Inflammatory macrophage treated with lipopolysaccharide for 1 hour (primary cell): ENCODE measurements around the gene ELF1.
"Not testable (repeated sequence)": the region's sequence is repeated elsewhere in the genome, so short reads cannot be mapped to it uniquely, and the experiment has no call there.

Source experiments
- DNase-seq, 2 donors: peaks; one replicate each; pipeline ENCODE4 v3.0.0-alpha.2; 2020 to 2022

Gene ELF1

GRCh38 chr13:41040584-41041334, 21.6 kb upstream of the ELF1 start:
- no peak for DNase-seq

- no peak for DNase-seq
These were observed 20.6 kb upstream of the ELF1 start for GRCh38 chr13:41039746-41040145.

- DNase-seq, result not testable (repeated sequence)
These were observed 17.4 kb upstream of the ELF1 start for GRCh38 chr13:41036557-41036956.

- DNase-seq, result peak in 1 of 2 donors; percentile 64
These were observed 15.8 kb upstream of the ELF1 start for GRCh38 chr13:41034881-41035280.

GRCh38 chr13:41034382-41034781, 15.3 kb upstream of the ELF1 start:
- no peak for DNase-seq

GRCh38 chr13:41032691-41033376, 13.7 kb upstream of the ELF1 start:
- peak; percentile 60 to 74 for DNase-seq

GRCh38 chr13:41029629-41030028, 10.5 kb upstream of the ELF1 start:
- DNase-seq, result no peak

- no peak for DNase-seq
These were observed 8.9 kb upstream of the ELF1 start for GRCh38 chr13:41028051-41028450.

GRCh38 chr13:41026788-41027187, 7.7 kb upstream of the ELF1 start:
- no peak for DNase-seq

- no peak for DNase-seq
These were observed 6.4 kb upstream of the ELF1 start for GRCh38 chr13:41025518-41025917.

GRCh38 chr13:41019578-41020347, 647 bp upstream of the ELF1 start:
- no peak for DNase-seq

- no peak for DNase-seq
These were observed 541 bp downstream of the ELF1 start for GRCh38 chr13:41018602-41018948.

GRCh38 chr13:41017817-41018601, 1.1 kb downstream of the ELF1 start:
- DNase-seq, result peak; percentile 40 to 51

- DNase-seq, result peak; percentile 72 to 85
These were observed 2.0 kb downstream of the ELF1 start for GRCh38 chr13:41017159-41017558.

- DNase-seq, result no peak
These were observed 3.2 kb downstream of the ELF1 start for GRCh38 chr13:41015920-41016319.

GRCh38 chr13:41013835-41014234, 5.3 kb downstream of the ELF1 start:
- DNase-seq, result no peak

- no peak for DNase-seq
These were observed 6.6 kb downstream of the ELF1 start for GRCh38 chr13:41012536-41012935.

GRCh38 chr13:41011382-41011956, 7.6 kb downstream of the ELF1 start:
- DNase-seq, result no peak

- peak; percentile 62 to 80 for DNase-seq
These were observed 10.7 kb downstream of the ELF1 start for GRCh38 chr13:41008349-41008980.

- peak; percentile 40 to 45 for DNase-seq
These were observed 11.4 kb downstream of the ELF1 start for GRCh38 chr13:41007744-41008128.

- peak; percentile 60 to 63 for DNase-seq
These were observed 12.0 kb downstream of the ELF1 start for GRCh38 chr13:41006978-41007743.
